HUES64 (cell line): ENCODE data around the gene ENPP4.
"Not testable (repeated sequence)": the region's sequence is repeated elsewhere in the genome, so short reads cannot be mapped to it uniquely, and the experiment has no call there.

Experiments used
- H3K27ac ChIP-seq: 2 replicates; pipeline ENCODE4 v1.7.0; 2013; ENCODE audit warnings: low read depth, low read length, inconsistent platforms
- H3K27me3 ChIP-seq: 2 replicates; pipeline ENCODE4 v1.6.1; 2013; ENCODE audit warnings: mild to moderate bottlenecking, low read length; ENCODE audit not compliant: insufficient read depth
- H3K36me3 ChIP-seq: 2 replicates; pipeline ENCODE4 v1.6.1; 2013; ENCODE audit warnings: mild to moderate bottlenecking, low read length; ENCODE audit not compliant: insufficient read depth
- H3K4me1 ChIP-seq: 2 replicates; pipeline ENCODE4 v1.6.1; 2013; ENCODE audit warnings: mild to moderate bottlenecking, low read length, moderate library complexity; ENCODE audit not compliant: insufficient read depth
- H3K4me3 ChIP-seq: 2 replicates; pipeline ENCODE4 v1.5.1; 2013; ENCODE audit warnings: mild to moderate bottlenecking, low read length, moderate library complexity
- H3K9ac ChIP-seq: 2 replicates; pipeline ENCODE4 v1.6.1; 2013; ENCODE audit warnings: mild to moderate bottlenecking, low read depth, low read length
- H3K9me3 ChIP-seq: 2 replicates; pipeline ENCODE4 v1.6.1; 2013; ENCODE audit warnings: low read depth, low read length; ENCODE audit not compliant: insufficient read depth
- WGBS: fragments of 150-250, 120-280 bp; methylation state at CpG from one replicate; pipeline ENCODE4 v1.1.7; 2013; ENCODE audit warnings: missing lambda C conversion rate; 5-methylcytosine and 5-hydroxymethylcytosine counted together

Gene ENPP4

DNA sequence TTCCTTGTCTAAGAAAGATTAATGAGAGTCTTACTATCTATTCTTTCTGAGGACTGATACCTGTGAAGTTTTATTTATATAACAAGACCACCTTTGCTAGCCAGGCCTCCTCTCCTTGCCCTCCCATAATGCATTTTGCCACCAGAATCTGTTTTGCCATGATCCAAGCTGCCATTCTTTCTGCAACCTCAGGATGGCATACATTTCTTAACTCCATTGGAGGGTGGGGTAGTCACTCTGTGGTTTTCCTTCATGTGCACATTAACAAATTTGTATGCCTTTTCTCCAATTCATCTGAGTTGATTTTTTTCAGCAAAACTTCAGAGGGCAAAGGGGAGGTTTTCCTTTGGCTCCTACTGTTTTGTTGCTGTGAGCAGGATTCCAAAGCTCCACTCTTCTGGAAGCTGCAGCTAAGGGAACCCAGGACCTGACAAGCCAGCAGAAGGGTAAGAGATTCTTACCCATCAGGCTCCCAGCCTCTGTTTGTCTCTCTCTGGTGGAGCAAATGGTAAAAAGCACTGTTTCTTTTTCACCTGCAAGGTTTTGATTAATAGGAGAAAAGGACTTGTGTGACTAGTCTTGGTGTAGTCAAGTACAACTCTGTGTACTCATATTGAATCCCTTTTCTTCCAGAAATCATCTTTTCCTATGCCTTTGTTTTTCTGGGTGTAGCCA is 26.2 kb upstream of the ENPP4 start:
- Histone ChIP-seq H3K4me3 (no peak overlapping the region), H3K4me1 (no peaks in the 10 kb centered on the region), H3K27ac (no peak overlapping the region), H3K27me3 (no peaks in the 10 kb centered on the region), H3K9ac (no peak overlapping the region), H3K36me3 (no peaks in the 10 kb centered on the region), H3K9me3 (peaks cover 16% of the 10 kb centered on the region; the same call in 1 of the 2 replicates)

GRCh38 chr6:46104209-46104608 is 25.6 kb upstream of the ENPP4 start:
- WGBS, result 92% methylated on average over 3 of the region's 3 CpGs
- no peaks in the 10 kb centered on the region for H3K27me3 ChIP-seq
- no peaks in the 10 kb centered on the region for H3K4me1 ChIP-seq
- no peak overlapping the region for H3K4me3 ChIP-seq
- peaks cover 19% of the 10 kb centered on the region; the same call in 1 of the 2 replicates for H3K9me3 ChIP-seq
- H3K36me3 ChIP-seq, result no peaks in the 10 kb centered on the region
- H3K9ac ChIP-seq, result no peak overlapping the region
- H3K27ac ChIP-seq, result no peak overlapping the region

DNA sequence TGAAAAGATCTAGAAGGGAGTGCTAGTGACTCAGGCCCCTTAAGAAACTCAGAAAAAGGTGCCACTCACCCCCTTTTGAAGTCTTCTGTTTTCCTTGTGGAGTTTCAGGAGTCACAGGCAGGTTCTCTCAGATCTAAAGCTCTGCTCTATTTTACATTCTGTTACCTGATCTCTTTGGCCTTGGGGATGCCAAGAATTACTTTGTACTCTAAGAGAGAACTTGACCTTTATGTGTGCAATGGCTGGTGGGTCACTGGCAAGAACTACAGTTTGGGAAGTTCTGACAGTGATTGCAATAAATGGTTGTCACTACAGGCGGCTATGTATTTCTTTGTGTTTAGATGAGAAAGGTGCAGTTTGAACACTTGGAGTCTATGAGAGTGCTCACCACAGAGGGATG is 24.2 kb upstream of the ENPP4 start:
- no peaks in the 10 kb centered on the region for H3K4me1 ChIP-seq
- no peak overlapping the region for H3K9ac ChIP-seq
- H3K36me3 ChIP-seq, result no peaks in the 10 kb centered on the region
- H3K9me3 ChIP-seq, result peaks cover 19% of the 10 kb centered on the region; the same call in 1 of the 2 replicates
- H3K4me3 ChIP-seq, result no peak overlapping the region
- H3K27ac ChIP-seq, result no peak overlapping the region
- H3K27me3 ChIP-seq, result no peaks in the 10 kb centered on the region
- WGBS, result 41% methylated on average over 1 of the region's 1 CpG

DNA sequence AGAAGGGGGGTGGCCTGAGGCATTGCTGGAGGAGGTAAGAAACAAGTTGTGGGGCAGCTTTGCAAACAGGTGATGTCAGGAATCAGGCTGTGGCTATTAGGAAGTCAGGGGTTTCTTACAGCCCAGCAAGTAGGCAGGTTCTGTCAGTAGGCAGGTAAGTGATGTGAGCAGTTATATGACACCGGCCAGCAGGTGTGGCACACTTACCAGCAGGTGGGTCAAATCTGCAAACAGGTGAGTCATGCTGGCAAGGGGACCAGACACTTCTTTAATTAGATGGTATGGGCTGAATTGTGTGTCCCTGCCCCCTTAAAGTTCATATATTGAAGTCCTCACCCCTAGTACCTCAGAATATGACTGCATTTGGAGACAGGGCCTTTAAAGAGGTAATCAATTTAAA is 16.4 kb upstream of the ENPP4 start:
- Histone ChIP-seq H3K4me3 (no peak overlapping the region), H3K9me3 (peaks cover 4% of the 10 kb centered on the region; the same call in 1 of the 2 replicates), H3K27me3 (no peaks in the 10 kb centered on the region), H3K27ac (no peak overlapping the region), H3K36me3 (no peaks in the 10 kb centered on the region), H3K4me1 (no peaks in the 10 kb centered on the region), H3K9ac (no peak overlapping the region)
- WGBS, result 93% methylated on average over 1 of the region's 1 CpG

DNA sequence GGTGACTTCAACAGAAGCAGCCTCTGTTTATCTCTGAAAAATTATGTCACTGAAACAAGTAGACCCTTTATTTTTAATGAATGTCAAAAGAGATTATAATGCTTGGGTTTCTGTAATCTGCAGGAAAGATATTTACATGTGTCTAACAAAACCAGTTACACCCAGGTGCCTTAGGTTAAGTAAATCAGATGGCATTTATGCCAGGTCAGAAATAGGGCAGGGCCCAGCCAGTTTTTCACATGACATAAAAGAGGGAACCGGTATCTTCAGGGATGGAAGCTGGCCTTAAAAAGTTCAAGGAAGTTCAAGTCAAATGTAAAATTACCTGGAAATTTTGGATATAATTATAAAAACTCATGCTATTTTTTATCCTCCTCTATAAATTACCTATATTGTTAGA is 14.2 kb upstream of the ENPP4 start:
- WGBS, result 76% methylated on average over 1 of the region's 1 CpG
- Histone ChIP-seq H3K36me3 (no peaks in the 10 kb centered on the region), H3K27me3 (no peaks in the 10 kb centered on the region), H3K9ac (no peak overlapping the region), H3K4me1 (no peaks in the 10 kb centered on the region), H3K27ac (no peak overlapping the region), H3K4me3 (no peak overlapping the region), H3K9me3 (peaks cover 6% of the 10 kb centered on the region)

DNA sequence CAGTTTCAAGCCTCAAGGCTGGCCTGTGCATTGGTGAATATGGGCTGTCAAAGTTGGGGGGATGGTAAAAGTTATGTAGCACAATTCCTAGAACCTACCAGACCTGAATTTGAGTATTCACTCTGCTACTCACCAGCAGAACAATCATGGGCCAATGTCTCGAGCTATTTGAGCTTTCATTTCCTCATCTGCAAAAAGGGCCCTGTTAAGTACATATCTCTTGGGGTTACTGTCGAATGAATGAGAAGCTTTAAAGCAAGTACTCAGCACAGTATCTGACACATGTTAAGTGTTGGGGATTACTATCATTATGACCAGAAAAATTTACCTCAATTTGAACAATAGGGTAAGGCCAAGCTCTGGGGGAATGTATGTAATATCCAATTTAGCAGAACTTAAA is 13.5 kb upstream of the ENPP4 start:
- Histone ChIP-seq H3K36me3 (no peaks in the 10 kb centered on the region), H3K27ac (no peak overlapping the region), H3K4me3 (no peak overlapping the region), H3K27me3 (no peaks in the 10 kb centered on the region), H3K9ac (no peak overlapping the region), H3K9me3 (peaks cover 6% of the 10 kb centered on the region), H3K4me1 (no peaks in the 10 kb centered on the region)
- WGBS, result 96% methylated on average over 2 of the region's 2 CpGs

DNA sequence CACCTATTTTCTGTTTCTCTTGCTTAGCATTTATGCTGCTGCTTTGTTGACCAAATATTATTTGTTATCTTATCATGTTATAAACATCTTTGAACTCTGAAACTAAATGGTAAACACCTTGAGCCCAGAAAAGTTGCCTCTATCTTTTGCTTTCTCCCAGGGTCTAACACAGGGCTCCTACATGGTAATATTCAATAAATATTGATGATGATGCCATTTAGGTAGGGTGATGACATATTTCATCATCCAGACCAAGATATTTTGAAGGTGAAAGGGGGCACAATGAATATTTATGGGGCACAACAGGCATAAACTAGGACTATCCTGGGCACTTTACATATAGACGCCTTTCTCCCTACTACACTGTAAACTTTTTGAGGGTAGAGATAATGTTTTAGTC is 11.6 kb upstream of the ENPP4 start:
- Histone ChIP-seq H3K27ac (no peak overlapping the region), H3K9me3 (peaks cover 6% of the 10 kb centered on the region), H3K4me3 (no peak overlapping the region), H3K9ac (no peak overlapping the region), H3K27me3 (no peaks in the 10 kb centered on the region), H3K4me1 (no peaks in the 10 kb centered on the region), H3K36me3 (no peaks in the 10 kb centered on the region)
- WGBS, result no CpG with 5 or more reads among the region's 1 CpG

DNA sequence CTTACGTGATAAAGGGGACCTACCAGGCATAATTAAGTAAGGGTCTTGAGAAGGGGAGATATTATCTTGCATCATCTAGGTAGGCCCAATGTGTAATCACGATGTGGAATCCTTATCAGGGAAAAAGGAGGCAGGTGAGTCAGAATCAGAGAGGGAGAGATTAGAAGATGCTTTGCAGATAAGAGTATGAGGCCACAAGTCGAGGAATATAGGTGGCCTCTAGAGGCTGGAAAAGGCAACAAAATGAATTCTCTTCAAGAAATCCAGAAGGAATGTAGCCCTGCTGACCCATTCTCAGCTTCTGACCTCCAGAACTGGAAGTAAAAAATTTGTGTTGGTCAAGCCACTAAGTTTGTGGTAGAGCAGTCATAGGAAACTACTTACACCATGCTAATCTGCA is 11.0 kb upstream of the ENPP4 start:
- no peaks in the 10 kb centered on the region for H3K27me3 ChIP-seq
- no peaks in the 10 kb centered on the region for H3K36me3 ChIP-seq
- H3K9me3 ChIP-seq, result peaks cover 6% of the 10 kb centered on the region
- H3K27ac ChIP-seq, result no peak overlapping the region
- H3K9ac ChIP-seq, result no peak overlapping the region
- 90% methylated on average over 3 of the region's 3 CpGs for WGBS
- no peaks in the 10 kb centered on the region for H3K4me1 ChIP-seq
- H3K4me3 ChIP-seq, result no peak overlapping the region

DNA sequence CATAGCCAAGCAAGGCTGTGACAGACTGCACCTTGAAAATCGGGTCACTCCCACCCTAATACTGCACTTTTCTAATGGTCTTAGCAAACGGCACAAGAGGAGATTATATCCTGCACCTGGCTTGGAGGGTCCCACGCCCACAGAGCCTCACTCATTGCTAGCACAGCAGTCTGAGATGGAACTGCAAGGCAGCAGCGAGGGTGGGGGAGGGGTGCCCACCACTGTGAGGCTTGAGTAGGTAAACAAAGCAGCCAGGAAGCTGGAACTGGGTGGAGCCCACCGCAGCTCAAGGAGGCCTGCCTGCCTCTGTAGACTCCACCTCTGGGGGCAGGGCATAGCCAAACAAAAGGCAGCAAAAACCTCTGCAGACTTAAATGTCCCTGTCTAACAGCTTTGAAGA is 10.1 kb upstream of the ENPP4 start:
- H3K9me3 ChIP-seq, H3K4me1 ChIP-seq, H3K9ac ChIP-seq, H3K27me3 ChIP-seq, H3K36me3 ChIP-seq, H3K27ac ChIP-seq, H3K4me3 ChIP-seq: not testable (repeated sequence)
- WGBS, result 80% methylated on average over 5 of the region's 5 CpGs

DNA sequence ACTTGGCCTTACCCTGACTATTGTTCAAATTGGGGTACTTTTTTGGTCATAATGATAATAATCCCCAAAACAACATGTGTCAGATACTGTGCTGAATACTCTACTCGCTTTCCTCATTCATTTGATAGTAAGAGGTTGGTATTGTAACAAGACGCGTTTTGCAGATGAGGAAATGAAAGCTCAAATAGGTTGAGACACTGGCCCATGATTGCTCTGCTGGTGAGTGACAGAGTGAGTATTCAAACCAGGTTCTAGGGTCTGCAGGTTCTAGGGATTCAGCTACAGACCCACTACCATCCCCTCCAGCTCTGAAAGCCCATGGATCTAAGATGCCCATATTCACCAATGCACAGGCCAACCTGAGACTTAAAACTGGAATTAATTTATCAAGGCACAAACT is 1.3 kb upstream of the ENPP4 start:
- 0 out of 2 replicates have a peak overlapping the region, but pooled peaks have one; percentile 73 for H3K4me3 ChIP-seq
- H3K27ac ChIP-seq, result no peak overlapping the region
- no peaks in the 10 kb centered on the region for H3K9me3 ChIP-seq
- H3K4me1 ChIP-seq, result peaks cover 4% of the 10 kb centered on the region; the same call in 1 of the 2 replicates
- H3K36me3 ChIP-seq, result no peaks in the 10 kb centered on the region
- 98% methylated on average over 3 of the region's 3 CpGs for WGBS
- H3K27me3 ChIP-seq, result peaks cover 27% of the 10 kb centered on the region
- H3K9ac ChIP-seq, result no peak overlapping the region

DNA sequence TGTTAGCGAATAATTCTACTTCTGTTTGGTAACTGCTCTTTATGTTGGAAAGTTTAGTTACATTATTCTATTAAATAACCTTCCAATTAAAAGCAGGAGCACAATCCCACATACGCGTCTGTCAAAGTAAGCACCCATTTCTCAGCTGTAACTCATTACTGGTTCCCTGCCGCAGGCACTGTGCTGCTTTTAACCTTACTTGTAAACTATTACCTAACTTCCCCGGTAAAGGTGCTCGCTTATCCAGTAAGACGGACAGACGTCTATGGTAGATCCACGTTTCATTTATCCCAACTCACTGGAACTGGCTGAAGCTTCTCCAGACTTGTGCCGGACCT is 529 bp upstream of the ENPP4 start:
- peaks cover 4% of the 10 kb centered on the region; the same call in 1 of the 2 replicates for H3K4me1 ChIP-seq
- 12% methylated on average over 9 of the region's 10 CpGs for WGBS
- H3K9me3 ChIP-seq, result no peaks in the 10 kb centered on the region
- H3K4me3 ChIP-seq, result peak overlapping the region; percentile 73
- no peaks in the 10 kb centered on the region for H3K36me3 ChIP-seq
- H3K27ac ChIP-seq, result no peak overlapping the region
- H3K9ac ChIP-seq, result peak overlapping the region; percentile 18
- peaks cover 27% of the 10 kb centered on the region for H3K27me3 ChIP-seq

- 88% methylated on average over 4 of the region's 4 CpGs for WGBS
- Histone ChIP-seq H3K9ac (no peak overlapping the region), H3K36me3 (no peaks in the 10 kb centered on the region), H3K27me3 (peaks cover 27% of the 10 kb centered on the region), H3K27ac (no peak overlapping the region), H3K9me3 (no peaks in the 10 kb centered on the region), H3K4me1 (peaks cover 4% of the 10 kb centered on the region; the same call in 1 of the 2 replicates), H3K4me3 (peak overlapping the region; percentile 73)
Measured at GRCh38 chr6:46130666-46131065, 877 bp downstream of the ENPP4 start.
